LoVo (cell line): ENCODE results near the gene TPTE.
"Not testable (repeated sequence)": the region's sequence is repeated elsewhere in the genome, so short reads cannot be mapped to it uniquely, and the experiment has no call there.

Experiments
- DNase-seq: peaks from one replicate; pipeline ENCODE4 v3.0.0-alpha.2; 2016; ENCODE audit warnings: low spot score

TPTE gene

DNA sequence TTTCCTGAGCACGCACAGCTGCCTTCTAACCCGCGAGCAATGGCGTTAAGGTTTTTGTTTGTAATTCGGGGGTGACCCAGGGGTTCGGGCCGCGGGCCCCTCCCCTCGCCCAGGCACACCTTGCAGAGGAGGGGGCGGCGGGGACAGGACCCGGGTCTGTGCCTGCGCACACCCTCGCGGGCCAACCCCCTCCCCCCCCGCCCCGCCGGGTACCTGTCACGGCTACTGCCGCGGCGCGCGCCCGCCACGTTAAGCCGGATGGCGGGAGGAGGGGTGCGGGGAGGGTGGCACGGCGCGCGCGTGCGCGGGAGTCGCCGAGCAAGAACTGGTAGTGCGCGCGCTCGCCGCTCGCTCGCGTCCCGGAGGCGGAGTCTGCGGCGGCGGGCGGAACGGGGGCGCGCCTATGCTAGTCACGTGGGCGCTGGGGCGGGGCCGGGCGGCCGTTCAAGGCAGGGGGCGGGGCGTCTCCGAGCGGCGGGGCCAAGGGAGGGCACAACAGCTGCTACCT is at the start of gene TPTE:
TPTE (plus strand) TSS at position 493 of the 508 bp plus-strand sequence. CDS start 17,141 bp downstream, outside the sequence.
- DNase-seq = no peak

DNA sequence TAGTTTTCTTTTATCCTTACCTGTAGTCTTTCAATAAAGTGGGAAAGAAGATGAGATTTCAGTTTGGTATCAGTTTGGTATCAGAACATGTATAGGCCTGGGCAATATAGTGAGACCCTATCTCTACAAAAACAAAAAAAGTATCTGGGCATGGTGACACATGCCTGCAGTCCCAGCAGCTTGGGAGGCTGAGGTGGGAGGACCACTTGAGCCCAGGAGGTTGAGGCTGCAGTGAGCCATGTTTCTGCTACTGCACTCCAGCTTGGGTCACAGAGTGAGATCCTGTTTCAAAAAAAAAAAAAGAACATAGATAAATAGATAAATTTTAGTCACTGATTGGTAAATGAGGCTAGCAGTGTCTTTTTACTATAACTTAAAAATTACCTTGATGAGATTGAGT is 49.4 kb upstream of the TPTE start:
- not testable (repeated sequence) for DNase-seq

DNA sequence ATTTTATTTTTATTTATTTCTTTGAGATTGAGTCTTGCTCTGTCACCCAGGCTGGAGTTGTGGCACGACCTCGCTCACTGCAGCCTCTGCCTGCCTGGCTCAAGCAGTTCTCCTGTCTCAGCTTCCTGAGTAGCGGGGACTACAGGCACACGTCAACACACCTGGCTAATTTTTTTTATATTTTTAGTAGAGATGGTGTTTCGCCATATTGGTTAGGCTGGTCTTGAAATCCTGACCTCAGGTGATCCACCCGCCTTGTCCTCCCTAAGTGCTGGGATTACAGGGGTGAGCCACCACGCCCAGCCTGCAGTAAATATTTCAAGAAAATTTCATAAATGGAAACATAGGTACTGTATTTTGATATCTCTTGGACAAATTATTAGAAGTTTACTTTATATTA is 43.6 kb upstream of the TPTE start:
- DNase-seq = not testable (repeated sequence)

DNA sequence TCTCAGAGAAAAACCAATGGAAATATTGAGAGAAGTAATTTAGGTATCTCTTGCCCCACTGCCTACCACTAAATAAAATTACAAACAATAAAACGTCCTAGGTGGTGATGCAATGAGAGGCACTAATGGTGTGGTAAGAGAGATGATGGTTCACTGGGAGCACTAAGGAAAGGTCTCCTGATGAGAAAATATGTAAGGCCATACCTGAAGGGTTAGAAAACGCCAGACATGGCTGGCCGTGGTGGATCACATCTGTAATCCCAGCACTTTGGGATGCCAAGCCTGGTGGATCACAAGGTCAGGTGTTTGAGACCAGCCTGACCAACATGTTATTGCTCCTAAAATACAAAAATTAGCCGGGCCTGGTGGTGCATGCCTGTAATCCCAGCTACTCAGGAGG is 41.5 kb upstream of the TPTE start:
- DNase-seq = not testable (repeated sequence)

DNA sequence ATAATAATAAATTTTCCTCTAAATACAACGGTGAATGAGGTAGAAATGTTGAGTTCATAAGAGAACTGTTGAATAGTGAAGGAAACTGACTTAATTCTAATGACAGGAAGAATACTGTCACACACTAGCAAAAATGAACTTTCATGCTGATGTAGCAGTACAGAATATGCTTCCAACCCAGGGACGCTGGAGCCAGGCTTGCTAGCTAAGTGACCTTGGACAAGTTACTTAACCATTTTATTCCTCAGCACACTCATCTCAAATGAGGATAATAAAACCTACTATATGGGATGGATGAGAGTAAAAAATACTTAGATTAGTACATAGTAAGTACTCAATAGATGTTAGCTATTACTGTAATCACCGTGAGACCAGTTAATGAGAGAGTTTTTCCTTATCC is 36.5 kb upstream of the TPTE start:
- DNase-seq = not testable (repeated sequence)

DNA sequence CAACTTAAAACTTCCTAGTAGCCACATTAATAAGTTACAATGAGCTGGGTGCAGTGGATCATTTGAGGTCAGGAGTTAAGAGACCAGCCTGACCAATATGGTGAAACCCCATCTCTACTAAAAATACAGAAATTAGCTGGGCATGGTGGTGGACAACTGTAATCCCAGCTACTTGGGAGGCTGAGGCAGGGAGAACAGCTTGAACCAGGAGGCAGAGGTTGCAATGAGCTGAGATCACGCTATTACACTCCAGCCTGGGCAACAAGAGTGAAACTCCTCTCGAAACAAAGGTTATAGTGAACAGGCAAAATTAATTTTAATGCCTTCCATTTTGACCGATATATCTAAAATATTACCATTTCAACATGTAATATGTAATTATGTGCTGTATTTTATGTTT is 30.9 kb upstream of the TPTE start:
- DNase-seq = not testable (repeated sequence)

DNA sequence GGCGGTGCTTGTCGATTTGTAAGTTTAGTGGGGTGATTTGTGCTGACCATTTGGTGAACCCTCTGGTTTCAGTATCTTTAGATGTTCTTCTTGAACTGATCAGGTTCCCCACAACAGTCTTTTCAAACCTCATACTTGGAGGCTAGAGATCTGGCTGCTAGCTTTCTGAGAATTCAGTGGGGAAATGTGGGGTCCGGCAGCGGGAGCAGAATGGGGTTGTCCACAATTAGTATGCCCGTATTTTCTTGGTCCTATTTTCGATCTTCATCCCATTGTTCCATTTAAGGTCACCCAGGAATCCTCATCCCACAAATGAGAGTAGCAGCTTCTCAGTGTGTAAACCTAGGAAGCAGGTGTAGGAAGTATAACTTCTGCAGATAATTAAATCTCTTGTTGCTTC is 10.3 kb upstream of the TPTE start:
- no peak for DNase-seq

DNA sequence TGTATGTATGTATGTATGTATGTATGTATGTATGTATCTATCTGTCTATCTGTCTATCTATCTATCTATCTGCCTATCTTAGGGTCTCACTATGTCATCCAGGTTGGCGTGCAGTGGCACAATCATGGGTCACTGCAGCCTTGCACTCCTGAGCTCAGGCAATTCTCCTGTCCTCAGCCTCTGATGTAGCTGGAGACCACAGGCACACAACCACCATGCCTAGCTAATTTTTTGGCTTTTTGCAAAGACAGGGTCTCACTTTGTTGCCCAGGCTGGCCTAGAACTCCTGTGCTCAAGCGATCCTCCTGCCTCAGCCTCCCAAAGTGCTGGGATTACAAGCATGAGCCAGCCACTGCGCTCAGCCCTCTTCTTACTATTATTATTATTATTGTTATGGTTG is 4.5 kb upstream of the TPTE start:
- not testable (repeated sequence) for DNase-seq

DNA sequence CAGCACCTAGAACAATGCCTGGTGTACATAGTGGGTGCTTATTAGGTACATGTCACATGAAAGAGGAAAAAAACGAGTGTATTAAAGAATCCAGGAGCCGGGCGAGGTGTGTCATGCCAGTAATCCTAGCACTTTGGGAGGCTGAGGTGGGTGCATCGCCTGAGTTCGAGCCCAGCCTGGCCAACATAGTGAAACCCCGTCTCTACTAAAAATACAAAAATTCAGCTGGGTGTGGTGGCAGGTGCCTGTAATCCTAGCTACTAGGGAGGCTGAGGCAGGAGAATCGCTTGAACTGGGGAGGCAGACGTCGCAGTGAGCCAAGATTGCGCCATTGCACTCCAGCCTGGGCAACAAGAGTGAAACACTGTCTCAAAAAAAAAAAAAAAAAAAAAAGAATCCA is 3.5 kb upstream of the TPTE start:
- not testable (repeated sequence) for DNase-seq

DNA sequence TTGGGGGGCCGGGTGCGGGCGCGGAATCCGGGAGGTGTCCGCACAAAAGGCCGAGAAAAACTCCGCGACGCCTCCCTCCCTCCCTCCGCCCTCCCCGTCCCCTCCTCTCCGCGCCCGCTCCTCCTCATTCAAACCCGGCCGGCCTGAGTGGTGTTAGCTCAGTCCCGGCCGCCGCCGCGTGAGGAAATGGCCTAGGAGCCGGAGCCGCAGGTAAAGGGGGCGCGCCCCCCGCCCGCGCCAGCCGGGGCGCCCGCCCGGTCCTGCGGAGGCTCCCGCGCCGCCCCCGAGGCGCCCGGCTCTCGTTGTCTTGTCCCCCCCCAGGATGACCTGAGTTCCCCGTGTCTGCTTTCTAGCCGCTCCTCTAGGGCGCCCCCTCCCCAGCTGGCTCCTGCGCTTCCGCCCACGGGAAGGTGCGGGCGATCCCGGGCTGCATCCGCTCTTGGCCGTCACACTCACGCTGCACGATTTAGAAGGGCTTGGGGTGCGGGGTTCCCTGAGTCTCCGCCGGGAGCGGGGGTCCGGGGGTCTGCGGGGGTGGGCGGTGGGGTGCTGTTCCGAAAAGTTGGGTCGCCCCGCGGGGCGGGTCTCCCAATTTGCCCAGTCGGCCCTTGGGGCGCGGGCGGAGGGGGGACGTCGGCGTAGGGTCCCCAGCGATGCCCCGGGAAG is 585 bp downstream of the TPTE start:
- not testable (repeated sequence) for DNase-seq

DNA sequence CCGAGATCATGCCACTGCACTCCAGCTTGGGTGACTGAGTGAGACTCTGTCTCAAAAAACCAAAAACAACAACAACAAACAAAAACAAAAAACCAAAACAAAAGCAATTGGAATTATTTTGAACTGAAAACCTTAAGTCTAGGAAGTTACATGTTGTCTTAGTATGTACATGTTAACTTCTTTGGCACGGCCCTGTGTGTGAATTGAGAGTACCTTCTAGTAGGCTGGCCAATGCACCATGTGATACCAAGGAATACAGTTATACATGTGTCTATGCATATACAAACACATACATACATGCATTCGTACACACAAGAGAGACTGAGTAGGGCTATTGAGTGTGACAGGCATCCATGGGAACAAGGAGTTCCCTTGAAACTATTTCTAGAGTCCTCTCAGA is 18.6 kb downstream of the TPTE start:
- no peak for DNase-seq

DNA sequence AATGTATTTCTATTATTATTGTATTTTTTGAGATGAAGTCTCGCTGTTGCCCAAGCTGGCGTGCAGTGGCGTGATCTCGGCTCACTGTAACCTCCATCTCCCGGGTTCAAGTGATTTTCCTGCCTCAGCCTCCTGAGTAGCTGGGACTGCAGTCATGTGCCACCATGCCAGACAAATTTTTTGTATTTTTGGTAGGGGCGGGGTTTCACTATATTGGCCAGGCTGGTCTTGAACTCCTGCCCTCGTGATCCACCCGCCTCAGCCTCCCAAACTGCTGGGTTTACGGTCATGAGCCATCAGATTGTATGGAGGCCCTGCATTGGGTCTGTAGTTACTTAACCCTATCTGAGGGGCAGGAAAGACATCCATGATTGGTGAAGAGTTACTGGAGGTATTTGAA is 23.0 kb downstream of the TPTE start:
- DNase-seq = not testable (repeated sequence)

DNA sequence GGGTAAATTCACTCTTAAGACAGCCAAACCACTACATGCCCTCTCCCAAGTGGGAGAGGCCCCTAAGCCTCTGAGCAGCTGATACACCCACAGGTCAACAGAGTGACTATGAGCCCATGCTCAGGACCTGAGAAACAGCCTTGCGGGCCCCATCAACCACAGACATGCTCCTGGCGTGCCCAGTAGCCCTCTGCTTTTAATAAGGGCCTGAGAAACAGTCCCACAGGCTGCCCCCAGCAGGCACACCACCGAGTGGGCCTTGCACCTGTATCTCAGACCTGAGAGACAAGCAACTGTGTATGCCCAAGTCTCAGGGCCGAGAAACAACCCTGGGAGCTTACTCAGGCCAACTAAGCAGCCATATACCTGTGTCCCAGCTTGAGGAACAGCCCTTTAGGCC is 26.5 kb downstream of the TPTE start:
- not testable (repeated sequence) for DNase-seq

DNA sequence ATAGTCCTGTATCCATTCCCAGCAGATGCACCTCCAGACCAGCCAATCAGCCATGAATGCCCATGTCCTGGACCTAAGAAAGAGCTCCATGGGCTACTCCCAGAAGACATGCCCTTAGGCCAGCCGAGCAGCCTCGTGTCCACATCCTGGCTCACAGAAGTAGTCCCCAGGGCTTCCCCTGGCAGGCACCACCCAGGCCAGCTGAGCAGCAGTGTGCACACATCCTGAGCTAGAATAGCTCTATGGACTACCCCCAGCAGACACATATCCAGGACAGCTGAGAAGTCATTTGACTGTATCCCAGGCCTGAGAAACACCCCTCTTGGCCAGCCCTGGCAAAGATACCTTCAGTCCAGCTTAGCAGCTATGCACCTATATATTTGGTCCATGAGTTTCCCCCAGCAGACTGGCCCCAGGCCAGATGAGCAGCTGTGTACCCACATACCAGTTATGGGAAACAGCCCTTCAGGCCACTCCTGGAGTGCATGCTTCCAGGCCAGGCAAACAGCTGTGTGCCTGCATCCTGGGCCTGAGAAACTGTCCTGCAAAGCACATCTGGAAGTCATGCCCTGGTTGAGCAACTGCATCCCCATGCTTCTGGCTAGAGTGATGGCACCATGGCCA is 27.1 kb downstream of the TPTE start:
- DNase-seq = not testable (repeated sequence)

DNA sequence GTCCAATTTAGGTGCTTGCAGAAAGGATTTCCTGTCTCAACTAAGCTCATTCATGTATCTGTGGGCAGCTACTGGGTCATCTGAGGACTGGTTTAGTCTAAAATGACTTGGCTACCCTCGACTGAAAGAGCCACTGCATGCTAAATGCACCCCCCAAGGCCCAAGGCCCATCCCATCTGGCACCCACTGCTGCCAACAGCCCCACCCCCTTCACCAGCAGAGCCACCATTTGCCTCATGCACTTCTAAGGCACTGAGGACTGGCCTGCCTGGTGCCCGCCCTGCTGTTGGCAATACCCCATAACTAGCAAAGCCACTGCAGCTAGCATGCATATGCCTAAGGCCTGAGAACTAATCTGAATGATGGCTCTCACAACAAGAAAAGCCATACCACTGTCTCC is 49.4 kb downstream of the TPTE start:
- DNase-seq = not testable (repeated sequence)

DNA sequence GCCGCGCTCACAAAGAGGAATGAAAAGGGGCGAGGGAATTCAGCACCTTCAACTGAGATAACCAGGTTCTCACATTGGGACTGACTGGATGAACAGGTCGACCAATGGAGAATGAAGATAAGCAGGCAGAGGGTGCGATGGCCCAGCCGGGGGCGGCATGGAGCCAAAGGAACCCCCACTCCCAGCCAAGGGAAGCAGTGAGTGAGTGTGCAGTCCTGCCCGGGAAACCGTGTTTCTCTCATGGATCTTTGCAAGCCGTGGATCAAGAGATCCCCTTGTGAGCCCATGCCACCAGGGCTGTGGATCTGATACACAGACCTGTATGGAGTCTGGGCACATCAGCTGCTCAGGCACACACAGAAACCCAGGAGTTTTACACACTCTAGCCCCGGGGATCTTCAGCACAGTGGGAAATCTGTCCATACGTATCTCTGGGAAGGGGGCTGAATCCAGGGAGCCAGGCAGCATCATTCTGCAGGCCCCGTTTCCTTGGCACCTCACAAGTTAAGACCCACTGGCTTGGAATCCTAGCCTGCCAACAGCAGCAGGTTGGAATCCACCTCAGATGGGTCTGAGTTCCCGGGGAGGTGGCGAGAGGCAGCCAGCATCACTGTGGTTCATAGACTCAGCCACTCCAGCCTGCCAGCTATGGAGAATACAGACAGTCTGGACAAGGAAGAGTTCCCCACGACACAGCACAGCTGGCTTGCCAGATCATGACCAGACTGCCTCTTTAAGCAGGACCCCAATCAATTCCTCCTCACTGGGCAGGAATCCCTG is 53.3 kb downstream of the TPTE start:
- not testable (repeated sequence) for DNase-seq

DNA sequence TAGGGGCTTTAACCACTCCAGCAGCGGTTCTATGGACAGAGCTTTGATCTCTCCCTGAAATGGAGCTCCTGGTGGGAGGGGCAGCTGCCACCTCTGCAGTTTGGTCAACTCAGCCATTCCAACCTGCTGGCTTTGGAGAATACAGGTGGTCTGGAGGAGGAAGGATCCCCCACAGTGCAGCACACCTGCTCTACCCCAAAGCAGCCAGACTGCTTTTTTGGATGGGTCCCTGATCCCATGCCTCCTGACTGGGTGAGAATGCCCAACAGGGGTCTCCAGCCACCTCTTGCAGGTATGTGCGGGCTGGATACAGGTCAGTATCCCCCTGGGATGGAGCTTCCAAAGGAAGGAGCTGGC is 53.9 kb downstream of the TPTE start:
- DNase-seq = no peak

DNA sequence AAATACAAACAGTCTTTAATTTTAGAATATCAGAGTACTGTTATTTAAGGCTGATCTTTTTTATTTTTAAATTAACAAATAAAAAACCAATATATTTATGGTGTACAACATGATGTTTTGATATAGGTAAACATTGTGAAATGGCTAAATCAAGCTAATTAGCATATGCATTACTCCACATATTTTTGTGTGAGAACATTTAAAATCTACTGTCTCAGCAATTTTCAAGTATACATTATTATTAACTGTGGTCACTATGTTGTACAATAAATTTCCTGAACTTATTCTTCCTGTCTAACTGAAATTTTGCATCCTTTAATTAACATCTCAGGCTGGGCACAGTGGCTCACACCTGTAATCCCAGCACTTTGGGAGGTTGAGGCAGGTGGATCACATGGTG is 57.5 kb downstream of the TPTE start:
- DNase-seq = not testable (repeated sequence)

DNA sequence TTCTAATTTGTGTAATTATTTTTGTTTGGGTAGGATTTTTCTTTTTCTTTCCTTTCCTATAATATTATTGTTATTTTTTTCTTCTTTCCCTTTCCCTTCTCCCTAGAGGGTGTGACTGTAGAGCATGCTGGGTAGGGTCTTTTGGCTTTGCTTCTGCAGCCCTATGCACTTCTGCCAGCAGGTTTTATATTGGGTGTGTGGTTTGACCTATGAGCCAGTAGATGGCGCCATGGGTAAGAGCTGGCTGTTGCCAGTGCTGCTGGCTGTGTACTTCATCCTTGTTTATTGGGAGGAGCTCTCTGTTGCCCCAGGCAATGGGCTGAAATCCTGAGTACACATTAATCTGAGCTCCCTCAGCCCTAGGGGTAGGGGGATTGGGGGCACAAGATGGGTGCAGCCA is 67.7 kb downstream of the TPTE start:
- DNase-seq = not testable (repeated sequence)

DNA sequence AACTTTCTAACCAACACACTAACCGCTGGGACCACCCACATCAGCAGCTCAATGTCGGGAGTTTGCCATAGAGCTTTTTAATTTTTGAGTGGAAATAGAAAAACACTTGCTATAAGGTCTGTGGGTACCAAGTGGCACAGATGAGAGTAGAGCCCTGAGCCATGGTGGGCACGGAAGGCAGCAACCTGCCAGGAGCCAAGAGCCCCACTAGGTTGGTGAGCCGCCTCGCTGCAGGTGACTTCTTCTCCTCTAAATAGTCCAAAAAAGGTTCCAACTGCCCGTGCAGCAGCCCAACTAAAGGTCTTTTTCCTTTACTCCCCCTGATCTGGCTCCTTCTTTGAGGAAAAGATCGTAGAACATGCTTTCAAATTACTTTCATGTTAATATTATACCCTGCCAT is 85.7 kb downstream of the TPTE start:
- DNase-seq = not testable (repeated sequence)

DNA sequence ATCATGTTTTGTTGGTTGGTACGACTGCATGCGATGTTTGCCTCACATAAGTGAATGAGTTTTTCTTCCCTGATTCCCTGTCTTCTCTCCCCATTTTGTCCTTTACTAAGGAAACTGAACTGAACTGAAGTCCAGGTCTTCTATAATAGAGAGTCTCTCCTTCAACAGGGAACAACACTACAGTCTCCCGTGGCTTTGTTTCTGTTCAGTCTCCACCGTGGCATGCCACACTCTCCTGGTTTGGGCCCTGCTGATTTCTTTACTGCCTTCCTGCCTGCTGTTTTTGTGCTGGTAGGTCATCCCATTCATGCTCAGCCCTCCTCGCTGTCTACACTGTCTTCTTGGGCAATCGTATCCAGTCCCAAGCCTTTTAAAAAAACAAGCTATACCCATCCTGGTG is 92.9 kb downstream of the TPTE start:
- DNase-seq = not testable (repeated sequence)

DNA sequence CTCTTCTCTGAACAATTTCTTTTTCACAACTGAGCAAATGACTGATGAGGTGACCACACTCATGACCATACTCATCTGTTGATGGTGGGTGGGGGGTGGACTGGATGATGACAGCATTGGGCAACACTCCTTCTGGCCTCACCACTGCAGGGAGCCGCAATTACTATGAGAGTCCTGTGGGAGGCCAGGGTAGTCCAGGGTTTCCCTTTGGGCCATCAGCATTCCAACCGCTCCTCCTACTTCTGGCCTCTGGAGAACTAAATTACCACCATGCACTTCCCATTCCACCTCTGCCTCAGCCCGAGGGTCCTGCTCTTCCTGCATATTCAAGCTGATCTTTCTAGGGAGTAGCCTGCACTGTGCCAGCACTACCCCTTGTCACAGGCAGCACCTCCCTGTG is 94.7 kb downstream of the TPTE start:
- not testable (repeated sequence) for DNase-seq

DNA sequence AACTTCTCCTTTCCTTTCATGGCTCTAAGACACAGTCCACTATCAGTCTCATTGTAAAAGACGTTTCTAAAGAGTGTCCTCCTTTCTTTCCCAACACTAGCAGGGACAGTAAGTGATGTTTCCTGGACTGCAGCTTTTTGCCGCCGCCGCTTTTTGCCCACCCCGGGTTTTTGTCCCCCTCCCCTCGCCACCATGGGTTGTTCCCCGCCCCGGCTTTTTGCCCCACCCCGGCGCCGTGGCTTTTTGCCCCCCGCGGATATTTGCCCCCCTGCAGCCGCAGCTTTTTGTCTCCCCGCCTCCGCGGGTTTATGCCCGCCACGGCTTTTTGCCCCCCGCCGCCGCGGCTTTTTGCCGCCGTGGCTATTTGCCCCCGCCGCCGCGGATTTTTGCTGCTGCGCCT is 95.2 kb downstream of the TPTE start:
- no peak for DNase-seq
